ENCODE measurements around the gene TSPAN9. TPM values are rescaled to one million over a fixed set of nuclear protein-coding genes. Genes with fewer than 3 reads are reported as not detected.

The TSPAN9 gene
- total and polyA plus RNA-seq, 3 donors from 2014 or later, result 14.2 to 23.5 (median 19.8) TPM

DNA sequence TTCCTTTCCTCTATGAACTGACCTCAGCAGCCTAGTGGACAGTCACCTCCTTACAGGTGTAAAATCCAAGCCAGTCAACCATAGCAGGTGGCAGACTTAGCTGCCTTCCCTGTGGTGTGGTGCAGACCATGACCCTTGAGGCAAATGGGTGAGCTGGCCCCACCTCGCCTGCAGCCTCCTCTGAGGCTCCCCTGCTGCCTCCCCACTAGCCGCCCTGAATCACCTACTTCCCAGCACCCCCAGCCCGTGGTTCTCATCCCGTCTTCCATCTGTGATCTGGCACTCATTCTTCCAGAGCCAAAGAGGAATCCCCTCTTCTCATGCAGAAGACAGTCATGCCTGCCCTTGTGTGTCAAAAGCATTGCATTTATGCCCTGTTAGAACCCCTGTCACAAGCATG lies 34.4 kb upstream of the TSPAN9 start:
- H3K9me3 ChIP-seq, result no peaks in the 10 kb centered on the region
- intact Hi-C loops (cut with DNase I; ENCODE audit: low total_unique reads), result no loop called here
- H3K36me3 ChIP-seq (ENCODE audit: low read depth, missing control alignments), result no peaks in the 10 kb centered on the region
- no peak for TF ChIP-seq POLR2A (IDR thresholded peaks at IDR 0.05)
- TF ChIP-seq, protein P1, sequence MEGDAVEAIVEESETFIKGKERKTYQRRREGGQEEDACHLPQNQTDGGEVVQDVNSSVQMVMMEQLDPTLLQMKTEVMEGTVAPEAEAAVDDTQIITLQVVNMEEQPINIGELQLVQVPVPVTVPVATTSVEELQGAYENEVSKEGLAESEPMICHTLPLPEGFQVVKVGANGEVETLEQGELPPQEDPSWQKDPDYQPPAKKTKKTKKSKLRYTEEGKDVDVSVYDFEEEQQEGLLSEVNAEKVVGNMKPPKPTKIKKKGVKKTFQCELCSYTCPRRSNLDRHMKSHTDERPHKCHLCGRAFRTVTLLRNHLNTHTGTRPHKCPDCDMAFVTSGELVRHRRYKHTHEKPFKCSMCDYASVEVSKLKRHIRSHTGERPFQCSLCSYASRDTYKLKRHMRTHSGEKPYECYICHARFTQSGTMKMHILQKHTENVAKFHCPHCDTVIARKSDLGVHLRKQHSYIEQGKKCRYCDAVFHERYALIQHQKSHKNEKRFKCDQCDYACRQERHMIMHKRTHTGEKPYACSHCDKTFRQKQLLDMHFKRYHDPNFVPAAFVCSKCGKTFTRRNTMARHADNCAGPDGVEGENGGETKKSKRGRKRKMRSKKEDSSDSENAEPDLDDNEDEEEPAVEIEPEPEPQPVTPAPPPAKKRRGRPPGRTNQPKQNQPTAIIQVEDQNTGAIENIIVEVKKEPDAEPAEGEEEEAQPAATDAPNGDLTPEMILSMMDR (IDR thresholded peaks at IDR 0.05), result no peak
- WGBS, 2 donors, result 79 to 85% methylated on average over 4 of the region's 4 CpGs
- no peaks in the 10 kb centered on the region for H3K27me3 ChIP-seq
- no peak for DNase-seq
- no peak overlapping the region for H3K4me3 ChIP-seq
- no peak overlapping the region for H3K27ac ChIP-seq
- H3K4me1 ChIP-seq, result no peaks in the 10 kb centered on the region

DNA sequence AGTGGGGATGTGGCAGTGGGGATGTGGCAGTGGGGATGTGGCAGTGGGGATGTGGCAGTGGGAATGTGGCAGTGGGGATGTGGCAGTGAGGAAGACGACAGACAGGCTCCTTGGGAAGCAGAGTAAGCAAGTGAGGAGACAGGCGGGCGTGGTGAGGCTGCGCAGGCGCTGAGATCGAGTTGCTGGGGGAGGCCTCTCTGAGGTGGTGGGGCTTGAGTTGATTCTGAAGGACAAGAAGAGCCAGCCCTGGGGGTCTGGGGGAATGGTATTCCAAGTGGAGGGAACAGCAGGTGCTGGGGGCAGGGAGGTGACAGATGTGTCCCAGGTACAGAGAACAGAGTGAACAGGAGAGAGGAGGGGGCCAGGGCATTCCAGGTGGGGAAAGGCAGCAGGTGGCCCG lies 33.8 kb upstream of the TSPAN9 start:
- H3K4me1 ChIP-seq, result no peaks in the 10 kb centered on the region
- TF ChIP-seq POLR2A (IDR thresholded peaks at IDR 0.05), result no peak
- TF ChIP-seq, protein P1 (IDR thresholded peaks at IDR 0.05), result no peak
- H3K9me3 ChIP-seq, result no peaks in the 10 kb centered on the region
- H3K4me3 ChIP-seq, result no peak overlapping the region
- no peak for DNase-seq
- 91 to 93% methylated on average over 7 of the region's 7 CpGs for WGBS, 2 donors
- no peaks in the 10 kb centered on the region for H3K27me3 ChIP-seq
- intact Hi-C loops (cut with DNase I; ENCODE audit: low total_unique reads), result no loop called here
- no peak overlapping the region for H3K27ac ChIP-seq
- no peaks in the 10 kb centered on the region for H3K36me3 ChIP-seq (ENCODE audit: low read depth, missing control alignments)

DNA sequence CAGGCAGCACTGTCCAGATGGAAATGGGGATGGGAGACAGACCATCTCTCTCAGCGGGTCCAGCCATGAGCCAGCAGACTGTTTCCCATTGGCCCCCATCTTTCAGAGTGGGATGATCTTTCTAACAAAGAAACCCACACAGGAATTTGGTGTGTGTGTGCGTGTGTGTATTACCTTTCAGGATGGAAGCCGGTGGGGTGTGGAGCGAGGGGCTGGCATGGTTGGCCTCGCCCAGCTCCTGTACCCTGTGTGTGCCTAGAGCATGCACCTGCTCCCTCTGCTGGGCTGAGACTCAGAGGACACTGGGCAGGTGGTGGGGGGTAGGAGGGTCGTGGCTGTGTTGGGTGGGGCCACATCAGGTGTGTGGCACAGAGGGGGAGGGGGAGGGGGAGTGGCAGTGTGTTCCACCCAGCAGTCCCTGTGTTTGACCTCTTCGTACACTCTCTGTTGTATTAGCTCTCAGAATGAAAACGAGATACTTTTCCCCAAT lies 33.0 kb upstream of the TSPAN9 start:
- no peaks in the 10 kb centered on the region for H3K4me1 ChIP-seq
- TF ChIP-seq POLR2A (IDR thresholded peaks at IDR 0.05), result no peak
- TF ChIP-seq, protein P1 (IDR thresholded peaks at IDR 0.05), result no peak

DNA sequence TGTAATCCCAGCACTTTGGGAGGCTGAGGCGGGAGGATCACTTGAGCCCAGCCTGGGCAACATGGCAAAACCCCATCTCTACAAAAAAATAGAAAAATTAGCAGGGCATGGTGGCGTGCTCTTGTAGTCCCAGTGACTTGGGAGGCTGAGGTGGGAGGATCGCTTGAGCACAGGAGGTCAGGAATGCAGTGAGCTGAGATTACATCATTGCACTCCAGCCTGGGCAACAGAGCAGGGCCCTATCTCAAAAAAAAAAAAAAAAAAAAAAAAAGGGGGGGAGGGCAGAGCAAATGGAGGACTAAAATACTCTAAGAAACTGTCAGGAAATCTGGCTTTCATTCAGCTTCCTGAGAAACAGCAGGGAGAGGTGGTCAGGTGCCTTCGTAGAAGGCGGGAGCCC lies 31.7 kb upstream of the TSPAN9 start:
- intact Hi-C loops (cut with DNase I; ENCODE audit: low total_unique reads), result no loop called here
- Histone ChIP-seq H3K4me1 (peaks cover 3% of the 10 kb centered on the region), H3K27me3 (no peaks in the 10 kb centered on the region), H3K4me3 (no peak overlapping the region), H3K27ac (no peak overlapping the region), H3K36me3 (ENCODE audit: low read depth, missing control alignments) (no peaks in the 10 kb centered on the region), H3K9me3 (no peaks in the 10 kb centered on the region)
- whole genome bisulfite sequencing, 2 donors, result 88 to 89% methylated on average over 5 of the region's 5 CpGs
- no peak for DNase-seq
- TF ChIP-seq, protein P1 (IDR thresholded peaks at IDR 0.05), result no peak
- no peak for TF ChIP-seq POLR2A (IDR thresholded peaks at IDR 0.05)

More for the DNA sequence above, 33.0 kb upstream of the TSPAN9 start:
- Histone ChIP-seq H3K9me3 (no peaks in the 10 kb centered on the region), H3K4me3 (no peak overlapping the region), H3K27ac (no peak overlapping the region), H3K36me3 (ENCODE audit: low read depth, missing control alignments) (no peaks in the 10 kb centered on the region), H3K27me3 (no peaks in the 10 kb centered on the region)
- 78 to 80% methylated on average over 7 to 8 of the region's 8 CpGs for WGBS, 2 donors
- intact Hi-C loops (cut with DNase I; ENCODE audit: low total_unique reads), result no loop called here
- no peak for DNase-seq

DNA sequence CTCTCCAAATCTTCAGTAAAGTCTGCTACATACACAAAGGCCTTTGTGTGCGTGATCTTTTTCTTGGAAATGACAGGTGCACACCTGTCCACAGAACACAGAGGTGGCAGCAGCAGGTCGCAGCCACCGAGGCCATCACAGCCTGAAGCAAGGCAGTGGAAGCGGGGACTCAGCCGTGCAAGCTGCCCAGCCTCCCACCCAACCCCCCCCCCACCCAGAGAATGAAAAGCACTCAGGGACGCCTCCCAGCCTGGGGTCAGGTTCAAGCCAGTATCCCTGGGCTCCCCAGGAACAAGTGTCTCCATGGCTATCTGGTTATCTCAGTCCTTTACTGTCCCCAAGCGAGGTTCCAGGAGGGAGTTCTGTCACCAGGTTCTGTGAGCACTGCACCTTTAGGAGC lies 31.2 kb upstream of the TSPAN9 start:
- H3K27me3 ChIP-seq, result no peaks in the 10 kb centered on the region
- H3K4me1 ChIP-seq, result peaks cover 3% of the 10 kb centered on the region
- intact Hi-C loops (cut with DNase I; ENCODE audit: low total_unique reads), result no loop called here
- H3K27ac ChIP-seq, result no peak overlapping the region
- H3K36me3 ChIP-seq (ENCODE audit: low read depth, missing control alignments), result no peaks in the 10 kb centered on the region
- H3K9me3 ChIP-seq, result no peaks in the 10 kb centered on the region
- TF ChIP-seq, protein P1 (IDR thresholded peaks at IDR 0.05), result no peak
- no peak for TF ChIP-seq POLR2A (IDR thresholded peaks at IDR 0.05)
- DNase-seq, result no peak
- H3K4me3 ChIP-seq, result no peak overlapping the region
- 80 to 83% methylated on average over 4 to 7 of the region's 7 CpGs for WGBS, 2 donors

Data from testis (tissue), 3 donors.